GM19372 (cell line): ENCODE measurements around the gene C19orf12.
A peak's percentile ranks its signal among the peaks of the same experiment; 100 is the strongest.
"Not testable (repeated sequence)": the region's sequence is repeated elsewhere in the genome, so short reads cannot be mapped to it uniquely, and the experiment has no call there.

ENCODE experiments used
- ATAC-seq: cut with Tn5 transposase; IDR thresholded peaks from one replicate; pipeline ENCODE4 v1.9.1; 2021; ENCODE audit warnings: mild to moderate bottlenecking, low read depth, moderate library complexity; ENCODE audit not compliant: unreplicated experiment

C19orf12 gene

GRCh38 chr19:29735829-29736228, 20.8 kb upstream of the C19orf12 start:
- no peak for ATAC-seq

- ATAC-seq: no peak
These were observed 16.3 kb upstream of the C19orf12 start for GRCh38 chr19:29731331-29731850.

GRCh38 chr19:29727906-29728305, 12.8 kb upstream of the C19orf12 start:
- ATAC-seq: no peak

GRCh38 chr19:29724746-29725145, 9.7 kb upstream of the C19orf12 start:
- ATAC-seq: no peak

- ATAC-seq: no peak
These were observed 9.1 kb upstream of the C19orf12 start for GRCh38 chr19:29724102-29724641.

- ATAC-seq: no peak
These were observed 2.0 kb upstream of the C19orf12 start for GRCh38 chr19:29717051-29717450.

GRCh38 chr19:29715701-29716581, 880 bp upstream of the C19orf12 start:
- peak; percentile 17 for ATAC-seq

GRCh38 chr19:29714371-29714952, 599 bp downstream of the C19orf12 start:
- ATAC-seq: peak; percentile 20

GRCh38 chr19:29712744-29713516, 2.1 kb downstream of the C19orf12 start:
- no peak for ATAC-seq

- no peak for ATAC-seq
These were observed 3.4 kb downstream of the C19orf12 start for GRCh38 chr19:29711584-29712132.

GRCh38 chr19:29709440-29709798, 5.6 kb downstream of the C19orf12 start:
- ATAC-seq: not testable (repeated sequence)

GRCh38 chr19:29708554-29709439, 6.3 kb downstream of the C19orf12 start:
- ATAC-seq: no peak

- ATAC-seq: no peak
These were observed 8.4 kb downstream of the C19orf12 start for GRCh38 chr19:29706635-29707034.

GRCh38 chr19:29705706-29706105, 9.4 kb downstream of the C19orf12 start:
- ATAC-seq: no peak

- ATAC-seq: peak; percentile 64
These were observed 10.2 kb downstream of the C19orf12 start for GRCh38 chr19:29704562-29705558.

- ATAC-seq: no peak
These were observed 12.1 kb downstream of the C19orf12 start for GRCh38 chr19:29702963-29703320.

- ATAC-seq: no peak
These were observed 12.7 kb downstream of the C19orf12 start for GRCh38 chr19:29702161-29702962.

- ATAC-seq: no peak
These were observed 14.6 kb downstream of the C19orf12 start for GRCh38 chr19:29700498-29700897.
